GM13977 (cell line): Measurements from ENCODE around the gene SIAH1.
"Not testable (repeated sequence)": the region's sequence is repeated elsewhere in the genome, so short reads cannot be mapped to it uniquely, and the experiment has no call there.

Experiments
- DNase-seq: peaks from one replicate; pipeline ENCODE4 v3.0.0; 2012; ENCODE audit warnings: low spot score
- CTCF ChIP-seq: IDR thresholded peaks from 2 replicates; pipeline ENCODE4 v1.5.1; 2012; ENCODE audit warnings: mild to moderate bottlenecking, control low read depth; ENCODE audit not compliant: insufficient read depth; ENCODE audit errors: extremely low read depth, missing control alignments
- in situ Hi-C: fragments of 300-500 bp; cut with MboI; formaldehyde crosslinking; loops from one replicate; pipeline ENCODE4 v1.12.0; 2022; ENCODE audit warnings: low sequenced_read_pairs, low pct_unique_long_range_greater_than_20kb, mixed read lengths, inconsistent platforms; ENCODE audit not compliant: unreplicated experiment

Gene SIAH1

GRCh38 chr16:48323783-48324775 is 61.1 kb downstream of the SIAH1 start:
- no peak for TF ChIP-seq CTCF
- in situ Hi-C loops = no loop called here
- DNase-seq = no peak

GRCh38 chr16:48321317-48322036 is 63.7 kb downstream of the SIAH1 start:
- in situ Hi-C loops = no loop called here
- DNase-seq = no peak

GRCh38 chr16:48318630-48319029 is 66.6 kb downstream of the SIAH1 start:
- DNase-seq = no peak
- no peak for TF ChIP-seq CTCF
- in situ Hi-C loops = no loop called here

More at GRCh38 chr16:48321317-48322036, 63.7 kb downstream of the SIAH1 start:
- TF ChIP-seq CTCF = no peak

GRCh38 chr16:48317614-48318315 is 67.4 kb downstream of the SIAH1 start:
- in situ Hi-C loops = no loop called here
- no peak for TF ChIP-seq CTCF
- DNase-seq = no peak

GRCh38 chr16:48317026-48317425 is 68.2 kb downstream of the SIAH1 start:
- TF ChIP-seq CTCF = no peak
- in situ Hi-C loops = no loop called here
- no peak for DNase-seq

DNA sequence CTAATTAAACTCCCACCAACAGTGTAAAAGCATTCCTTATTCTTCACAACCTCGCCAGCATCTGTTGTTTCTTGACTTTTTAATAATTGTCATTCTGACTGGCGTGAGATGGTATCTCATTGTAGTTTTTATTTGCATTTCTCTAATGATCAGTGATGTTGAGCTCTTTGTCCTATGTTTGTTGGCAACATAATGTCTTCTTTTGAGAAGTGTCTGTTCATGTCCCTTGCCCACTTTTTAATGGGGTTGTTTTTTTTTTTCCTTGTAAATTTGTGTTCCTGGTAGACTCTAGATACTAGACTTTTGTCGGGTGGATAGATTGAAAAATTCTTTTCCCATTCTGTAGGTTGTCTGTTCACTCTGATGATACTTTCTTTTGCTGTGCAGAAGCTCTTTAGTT is 71.3 kb downstream of the SIAH1 start:
- in situ Hi-C loops, DNase-seq: not testable (repeated sequence)
